Activated CD8-positive, alpha-beta memory T cell treated with anti-CD3 and anti-CD28 coated beads for 1 hour (primary cell): ENCODE measurements around the gene PDGFB.

Experiments
- DNase-seq, 2 donors: peaks; one replicate each; pipeline ENCODE4 v3.0.0-alpha.2; 2020; ENCODE audit warnings: low read depth in 1 of 2; ENCODE audit errors: extremely low read depth in 1 of 2

The PDGFB gene

GRCh38 chr22:39244496-39245129 lies at the start of gene PDGFB:
Gene PDGFB, minus strand, starts transcription at chr22:39244982. Its CDS starts 1,019 bp downstream, at chr22:39243963.
- no peak for DNase-seq

- DNase-seq = no peak
Observed at GRCh38 chr22:39293766-39294368, 49.1 kb upstream of the PDGFB start.

GRCh38 chr22:39292561-39293074 lies 47.8 kb upstream of the PDGFB start:
- DNase-seq = no peak

GRCh38 chr22:39292031-39292462 lies 47.3 kb upstream of the PDGFB start:
- DNase-seq = no peak

GRCh38 chr22:39291523-39291922 lies 46.7 kb upstream of the PDGFB start:
- DNase-seq = no peak

GRCh38 chr22:39290724-39291161 lies 46.0 kb upstream of the PDGFB start:
- DNase-seq = no peak

- no peak for DNase-seq
Observed at GRCh38 chr22:39289975-39290720, 45.4 kb upstream of the PDGFB start.

- no peak for DNase-seq
Observed at GRCh38 chr22:39289533-39289932, 44.8 kb upstream of the PDGFB start.

GRCh38 chr22:39288135-39288898 lies 43.5 kb upstream of the PDGFB start:
- DNase-seq = no peak

- no peak for DNase-seq
Observed at GRCh38 chr22:39287076-39287725, 42.4 kb upstream of the PDGFB start.

GRCh38 chr22:39284983-39285382 lies 40.2 kb upstream of the PDGFB start:
- no peak for DNase-seq

- DNase-seq = no peak
Observed at GRCh38 chr22:39284142-39284980, 39.6 kb upstream of the PDGFB start.

GRCh38 chr22:39283322-39284141 lies 38.8 kb upstream of the PDGFB start:
- no peak for DNase-seq

- no peak for DNase-seq
Observed at GRCh38 chr22:39282645-39283321, 38.0 kb upstream of the PDGFB start.

GRCh38 chr22:39281126-39281525 lies 36.3 kb upstream of the PDGFB start:
- no peak for DNase-seq

GRCh38 chr22:39280250-39280649 lies 35.5 kb upstream of the PDGFB start:
- DNase-seq = no peak

GRCh38 chr22:39279170-39279850 lies 34.5 kb upstream of the PDGFB start:
- DNase-seq = no peak

- DNase-seq = no peak
Observed at GRCh38 chr22:39278040-39278439, 33.3 kb upstream of the PDGFB start.
